ENCODE results near the gene DPP3.

Gene DPP3

GRCh38 chr11:66465373-66466224 lies 14.6 kb upstream of the DPP3 start:
- no peak for DNase-seq (ENCODE audit: low read depth)

- peak; percentile 89 for DNase-seq (ENCODE audit: low read depth)
Measured at GRCh38 chr11:66466225-66467033, 13.8 kb upstream of the DPP3 start, which contains the start of gene PELI3. PELI3 (plus strand) TSS chr11:66466905; CDS start chr11:66468129, 1,224 bp downstream.

GRCh38 chr11:66467034-66467659 lies 13.1 kb upstream of the DPP3 start:
- no peak for DNase-seq (ENCODE audit: low read depth)

- DNase-seq (ENCODE audit: low read depth): no peak
Measured at GRCh38 chr11:66467756-66468155, 12.5 kb upstream of the DPP3 start.

- no peak for DNase-seq (ENCODE audit: low read depth)
Measured at GRCh38 chr11:66468691-66469090, 11.5 kb upstream of the DPP3 start.

GRCh38 chr11:66469441-66469840 lies 10.8 kb upstream of the DPP3 start:
- DNase-seq (ENCODE audit: low read depth): no peak

DNA sequence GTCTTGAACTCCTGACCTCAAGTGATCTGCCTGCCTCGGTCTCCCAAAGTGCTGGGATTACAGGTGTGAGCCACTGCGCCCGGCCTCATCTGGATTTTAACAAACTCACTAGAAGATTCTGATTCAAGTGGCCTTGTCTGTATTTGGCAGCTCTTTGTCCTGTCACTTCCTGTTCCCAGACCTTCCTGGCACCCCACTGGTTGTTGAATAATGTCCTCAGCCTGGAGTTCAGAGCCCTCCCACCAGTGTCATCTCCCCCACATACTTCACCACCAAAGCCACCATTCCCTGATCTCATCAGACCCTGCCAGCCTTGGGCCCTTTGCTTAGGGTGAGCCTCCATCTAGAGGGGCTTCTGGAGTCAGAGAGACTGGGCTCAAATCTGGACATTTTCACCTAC lies 10.2 kb upstream of the DPP3 start:
- DNase-seq (ENCODE audit: low read depth): no peak

DNA sequence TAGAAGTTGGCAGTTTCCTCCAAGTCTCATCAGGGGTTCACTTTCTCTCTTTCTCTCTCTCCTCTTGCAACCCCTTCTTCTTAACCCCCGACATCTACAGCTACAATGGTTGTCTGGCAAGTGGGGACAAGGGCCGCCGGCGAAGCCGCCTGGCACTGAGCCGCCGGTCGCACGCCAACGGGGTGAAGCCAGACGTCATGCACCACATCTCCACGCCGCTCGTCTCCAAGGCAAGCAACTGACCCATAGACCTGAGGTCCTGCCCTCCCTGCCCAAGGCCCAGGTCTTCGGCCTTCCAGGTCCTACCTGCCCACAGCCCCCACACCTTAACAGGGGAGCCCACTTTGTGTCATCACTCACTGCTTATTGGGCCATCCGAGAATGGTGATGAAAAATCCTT lies 9.1 kb upstream of the DPP3 start:
- DNase-seq (ENCODE audit: low read depth): no peak

DNA sequence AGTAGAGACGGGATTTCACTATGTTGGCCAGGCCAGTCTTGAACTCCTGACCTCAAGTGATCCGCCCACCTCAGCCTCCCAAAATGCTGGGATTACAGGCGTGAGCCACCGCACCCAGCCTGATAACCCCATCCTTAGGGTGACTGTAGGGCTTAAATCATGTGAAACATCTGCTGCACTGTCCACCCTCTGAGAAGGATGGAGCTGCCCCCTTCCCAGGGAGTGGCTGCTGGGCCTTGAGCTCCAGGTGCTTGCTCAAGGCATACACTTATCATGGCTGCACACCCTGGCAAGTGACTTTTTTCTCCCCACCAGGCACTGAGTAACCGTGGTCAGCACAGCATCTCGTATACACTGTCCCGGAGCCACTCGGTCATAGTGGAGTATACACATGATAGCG lies 8.2 kb upstream of the DPP3 start:
- no peak for DNase-seq (ENCODE audit: low read depth)

GRCh38 chr11:66473167-66473566 lies 7.1 kb upstream of the DPP3 start:
- DNase-seq (ENCODE audit: low read depth): no peak

DNA sequence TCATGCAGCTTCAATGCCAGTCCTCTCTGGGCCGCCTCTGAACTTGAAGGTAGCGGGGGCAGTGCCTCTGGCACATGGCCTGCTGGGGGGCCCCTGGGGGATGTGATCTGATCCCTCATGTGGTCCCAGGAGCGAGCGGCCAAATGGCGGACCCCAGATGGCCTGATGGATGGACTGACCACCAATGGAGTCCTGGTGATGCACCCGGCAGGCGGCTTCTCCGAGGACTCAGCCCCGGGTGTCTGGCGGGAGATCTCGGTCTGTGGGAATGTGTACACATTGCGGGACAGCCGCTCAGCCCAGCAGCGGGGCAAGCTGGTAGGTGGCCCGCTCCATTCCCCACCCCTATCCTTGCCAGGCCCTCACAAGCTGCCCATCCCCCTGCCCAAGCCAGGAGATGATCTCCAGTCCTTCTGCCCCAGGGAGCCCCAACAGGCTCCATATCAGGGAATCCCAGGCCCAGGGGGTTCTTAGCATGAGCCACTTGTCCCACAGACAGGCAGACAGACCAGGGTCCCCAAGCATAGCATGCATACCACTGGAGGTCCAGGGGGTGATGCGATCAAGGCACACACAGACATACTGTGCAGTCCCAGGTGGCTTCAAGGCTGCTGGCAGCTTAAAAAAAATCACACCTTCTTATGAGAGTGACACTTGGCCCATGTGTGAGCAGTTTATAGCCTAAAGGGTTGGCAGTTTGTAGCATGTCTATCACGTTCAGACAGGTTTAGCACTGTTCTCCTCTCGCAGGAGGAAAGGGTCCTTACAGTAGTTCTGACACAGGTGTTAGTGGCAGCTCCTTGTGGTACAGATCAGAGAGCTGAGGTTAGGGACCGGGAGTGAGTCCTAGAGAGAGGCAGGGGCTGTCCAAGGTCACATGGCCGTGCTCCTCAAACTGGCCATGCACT lies 6.4 kb upstream of the DPP3 start:
- no peak for DNase-seq (ENCODE audit: low read depth)

- no peak for DNase-seq (ENCODE audit: low read depth)
Measured at GRCh38 chr11:66475349-66476172, 4.7 kb upstream of the DPP3 start.

DNA sequence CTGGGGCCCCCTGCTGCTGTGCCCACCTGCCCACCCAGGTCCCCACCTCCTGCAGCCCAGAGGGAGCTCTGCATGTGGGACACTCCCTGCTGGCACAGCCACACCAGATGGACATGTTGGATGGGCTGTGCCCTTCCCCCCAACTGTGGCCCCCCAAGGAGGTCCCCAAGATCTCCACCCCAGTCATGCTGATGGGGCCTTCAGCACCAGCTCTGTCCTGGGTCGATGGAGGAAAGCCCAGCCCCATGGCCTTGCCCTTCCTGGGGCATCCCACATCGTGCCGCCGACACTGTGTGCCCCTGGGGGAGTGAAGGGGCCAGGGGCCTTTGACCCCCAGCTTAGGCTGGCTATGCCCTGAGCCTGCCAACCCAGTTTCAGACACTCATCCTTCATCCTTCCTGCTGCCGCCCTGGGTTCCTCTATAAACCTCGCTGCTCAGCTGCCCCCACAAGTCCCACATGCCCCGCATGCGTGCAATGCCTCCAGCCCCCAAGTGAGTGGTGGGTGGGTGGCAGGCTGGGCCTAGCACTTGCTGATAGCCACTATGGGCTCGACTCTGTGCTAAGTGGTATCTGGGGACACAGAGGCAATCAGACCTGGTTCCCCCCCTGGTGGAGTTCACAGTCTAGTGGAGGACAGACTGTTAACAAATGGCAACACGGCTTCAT lies 3.9 kb upstream of the DPP3 start:
- no peak for DNase-seq (ENCODE audit: low read depth)

DNA sequence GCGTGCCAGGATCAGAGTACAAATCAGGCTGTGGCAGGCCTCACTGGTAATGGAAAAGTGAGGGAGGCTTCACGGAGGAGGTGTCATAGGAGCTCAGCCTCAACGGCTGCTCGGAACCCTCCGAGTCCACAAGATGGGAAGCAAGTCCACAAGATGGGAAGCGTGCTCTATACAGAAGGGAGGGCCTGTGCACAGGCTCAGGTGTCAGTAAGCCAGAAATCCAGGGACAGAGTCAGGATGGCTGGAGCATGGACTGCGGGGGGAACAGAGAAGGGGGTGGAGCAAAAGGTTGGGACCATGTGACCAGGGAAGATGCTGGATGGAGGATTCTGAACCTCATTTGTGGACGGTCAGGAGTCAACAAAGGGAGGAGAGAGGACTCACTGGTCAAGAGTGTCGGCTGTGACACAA lies 3.4 kb upstream of the DPP3 start:
- no peak for DNase-seq (ENCODE audit: low read depth)

GRCh38 chr11:66477263-66478201 lies 2.7 kb upstream of the DPP3 start:
- DNase-seq (ENCODE audit: low read depth): no peak

DNA sequence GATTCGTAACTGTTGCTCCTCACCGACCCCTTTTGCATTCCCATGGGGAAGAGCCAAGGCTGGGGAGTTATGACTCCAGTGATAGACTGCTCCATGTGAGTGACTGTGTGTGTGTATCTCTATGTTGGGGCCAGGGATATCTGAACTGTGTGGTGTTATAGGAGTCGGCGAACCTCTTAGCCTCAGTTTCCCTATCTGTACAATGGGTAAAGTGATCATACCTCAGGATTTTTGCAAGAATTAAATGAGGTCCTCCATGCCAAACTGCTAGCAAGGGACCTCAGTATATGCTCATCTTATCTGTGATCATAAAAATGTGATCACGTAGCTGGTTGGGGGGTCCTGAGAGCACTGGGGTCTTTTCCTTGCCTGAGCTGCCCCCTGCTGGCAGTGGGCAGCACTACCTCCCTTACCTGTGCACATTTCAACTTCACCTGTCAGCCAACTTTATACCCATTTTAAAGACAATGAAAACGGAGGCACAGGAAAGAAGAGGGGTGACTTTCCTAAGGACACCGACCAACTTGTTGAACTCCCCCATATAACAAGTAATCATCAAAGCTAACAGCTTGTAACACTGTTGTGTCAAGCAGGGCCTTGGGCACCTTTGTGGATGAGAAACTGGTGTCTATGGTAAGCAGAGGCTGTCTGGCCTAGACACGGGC lies 1.4 kb upstream of the DPP3 start:
- DNase-seq (ENCODE audit: low read depth): no peak

GRCh38 chr11:66479394-66480116 lies 679 bp upstream of the DPP3 start:
- no peak for DNase-seq (ENCODE audit: low read depth)

Data from stimulated activated CD4-positive, alpha-beta T cell treated with anti-CD3 and anti-CD28 coated beads, Interleukin-2, amount 100 ng/mL, for 4 hours (primary cell).